Dermis blood vessel endothelial cell (primary cell): ENCODE data around the gene EXD3. TPM values are rescaled to one million over a fixed set of nuclear protein-coding genes. Genes with fewer than 3 reads are reported as not detected.

ENCODE experiments used
- DNase-seq: peaks from one replicate; pipeline ENCODE4 v3.0.0; 2010
- total RNA-seq: library from RNA; depleted of rRNA; stranded (reverse); fragments of >200 nt; gene quantifications from 2 replicates; pipeline ENCODE4 v1.2.3, GENCODE V29; 2014

EXD3 gene
- total RNA-seq, 1 donor from 2014 or later = 43.1 TPM

DNA sequence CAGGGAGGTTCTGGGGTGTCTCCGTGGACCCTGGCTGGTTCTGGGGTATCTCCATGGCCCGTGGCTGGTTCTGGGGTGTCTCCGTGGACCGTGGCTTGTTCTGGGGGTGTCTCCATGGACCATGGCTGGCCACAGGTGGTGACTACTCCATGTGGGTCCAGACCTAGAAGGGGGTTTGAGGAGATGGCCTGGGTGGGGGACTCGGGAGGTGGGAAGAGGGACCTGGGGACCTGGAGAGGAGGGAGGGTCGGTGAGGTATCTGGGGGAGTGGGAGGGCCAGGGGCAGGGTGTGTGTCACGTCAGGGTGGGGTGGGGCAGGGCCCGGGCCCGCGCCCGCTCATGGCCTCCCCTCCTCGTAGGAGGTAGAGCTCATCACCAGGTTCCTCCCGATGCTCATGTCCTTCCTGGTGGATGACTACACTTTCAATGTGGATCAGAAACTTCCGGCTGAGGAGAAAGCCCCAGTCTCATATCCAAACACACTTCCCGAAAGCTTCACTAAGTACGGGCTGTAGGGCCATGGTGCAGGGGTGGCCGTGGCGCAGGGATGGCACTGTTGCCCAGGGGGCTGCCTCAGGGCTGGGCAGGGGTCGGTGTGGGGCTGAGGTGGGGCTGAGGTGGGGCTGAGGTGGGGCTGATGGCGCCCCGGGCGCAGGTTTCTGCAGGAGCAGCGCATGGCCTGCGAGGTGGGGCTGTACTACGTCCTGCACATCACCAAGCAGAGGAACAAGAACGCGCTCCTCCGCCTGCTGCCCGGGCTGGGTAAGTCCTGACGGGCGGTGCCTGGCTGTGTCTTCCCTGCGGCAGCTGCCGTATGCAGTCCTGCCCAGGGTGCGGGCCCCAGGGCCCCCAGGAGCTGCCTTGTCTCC lies 156.1 kb downstream of the EXD3 start:
- DNase-seq = no peak

DNA sequence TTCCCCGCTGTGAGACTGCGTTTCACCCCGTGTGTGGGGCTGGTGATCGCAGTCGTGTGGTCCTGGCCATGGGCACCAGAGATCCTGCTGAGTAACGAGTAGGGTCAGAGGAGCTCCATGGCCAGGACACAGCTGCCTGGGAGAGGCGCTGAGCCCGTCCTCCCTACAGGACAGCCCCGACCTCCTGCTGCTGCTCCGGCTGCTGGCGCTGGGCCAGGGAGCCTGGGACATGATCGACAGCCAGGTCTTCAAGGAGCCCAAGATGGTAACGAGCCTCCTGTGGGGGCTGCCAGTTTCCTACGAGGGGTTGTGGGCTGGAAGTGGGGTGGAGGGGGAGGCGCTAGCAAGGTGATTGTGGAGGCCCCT lies 156.8 kb downstream of the EXD3 start:
- no peak for DNase-seq

DNA sequence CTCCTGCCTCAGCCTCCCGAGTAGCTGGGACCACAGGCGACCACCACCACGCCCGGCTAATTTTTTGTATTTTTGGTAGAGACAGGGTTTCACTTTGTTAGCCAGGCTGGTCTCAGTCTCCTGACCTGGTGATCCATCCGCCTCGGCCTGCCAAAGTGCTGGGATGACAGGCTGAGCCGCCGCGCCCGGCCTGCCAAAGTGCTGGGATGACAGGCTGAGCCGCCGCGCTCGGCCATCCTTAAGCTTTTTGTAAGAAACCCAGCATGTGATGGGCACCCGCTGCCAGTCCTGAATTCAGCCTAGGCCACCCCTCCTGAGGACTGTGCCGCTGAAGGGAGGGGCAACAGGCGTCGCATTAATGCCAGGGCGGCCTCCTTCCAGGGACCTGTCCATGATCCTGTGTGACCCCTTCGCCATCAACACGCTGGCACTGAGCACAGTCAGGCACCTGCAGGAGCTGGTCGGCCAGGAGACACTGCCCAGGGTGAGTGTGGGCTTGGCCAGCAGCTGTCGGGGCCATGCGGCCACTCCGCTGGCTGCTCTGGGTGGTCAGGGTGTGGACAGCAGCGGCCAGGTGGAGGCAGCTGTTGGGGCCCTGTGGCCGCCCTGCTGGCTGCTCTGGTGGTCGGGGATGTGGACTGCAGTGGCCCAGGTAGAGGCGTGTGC lies 157.3 kb downstream of the EXD3 start:
- no peak for DNase-seq

DNA sequence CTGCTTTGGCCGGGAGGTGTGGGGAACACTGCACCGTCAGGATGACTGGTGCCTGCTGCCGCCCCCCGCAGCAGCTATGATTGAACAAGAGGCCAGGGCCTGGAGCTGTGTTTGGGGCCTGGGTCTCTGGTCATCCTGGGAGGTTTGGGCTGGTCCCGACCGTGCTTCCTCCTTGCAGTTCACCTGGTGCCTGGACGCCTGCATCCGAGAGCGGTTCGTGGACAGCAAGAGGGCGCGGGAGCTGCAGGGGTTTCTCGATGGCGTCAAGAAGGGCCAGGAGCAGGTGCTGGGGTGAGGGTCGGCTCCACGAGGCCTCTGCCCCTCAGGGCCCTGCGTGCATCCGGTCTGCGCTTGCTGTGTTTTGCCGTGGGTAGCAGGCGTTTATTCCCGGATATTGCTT lies 158.9 kb downstream of the EXD3 start:
- DNase-seq = no peak

DNA sequence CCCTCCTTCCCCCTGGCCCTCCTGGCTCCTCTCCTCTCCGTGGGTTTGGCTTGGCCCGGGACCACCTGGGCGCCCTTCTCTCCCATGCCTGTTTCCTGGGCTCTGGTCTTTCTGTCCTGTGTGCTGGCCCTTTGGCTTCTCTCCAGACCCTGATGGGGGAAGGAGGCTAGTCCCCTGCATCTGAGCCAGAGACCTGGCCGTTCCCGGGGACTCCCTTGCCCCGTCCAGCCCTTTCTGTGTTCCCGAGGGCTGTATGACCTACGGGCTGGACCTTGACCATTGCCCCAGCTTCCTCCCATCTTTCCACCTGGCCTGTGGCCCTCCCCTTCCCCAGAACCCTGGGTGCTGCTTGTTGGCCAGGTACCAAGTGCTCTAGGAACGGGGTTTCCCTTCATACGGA lies 159.5 kb downstream of the EXD3 start:
- no peak for DNase-seq

DNA sequence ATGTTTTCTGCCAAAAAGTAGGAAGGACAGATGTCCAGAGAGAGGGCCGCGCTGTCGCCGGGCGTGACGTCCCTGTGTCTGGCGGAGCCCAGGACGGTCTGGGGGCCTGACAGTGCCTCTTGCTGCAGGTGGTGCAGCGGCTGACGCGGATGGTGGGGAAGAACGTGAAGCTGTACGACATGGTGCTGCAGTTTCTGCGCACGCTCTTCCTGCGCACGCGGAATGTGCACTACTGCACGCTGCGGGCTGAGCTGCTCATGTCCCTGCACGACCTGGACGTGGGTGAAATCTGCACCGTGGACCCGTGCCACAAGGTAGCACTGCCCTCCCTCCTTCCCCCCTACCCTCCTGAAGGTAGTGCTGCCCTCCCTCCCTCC lies 160.1 kb downstream of the EXD3 start:
- DNase-seq = no peak

DNA sequence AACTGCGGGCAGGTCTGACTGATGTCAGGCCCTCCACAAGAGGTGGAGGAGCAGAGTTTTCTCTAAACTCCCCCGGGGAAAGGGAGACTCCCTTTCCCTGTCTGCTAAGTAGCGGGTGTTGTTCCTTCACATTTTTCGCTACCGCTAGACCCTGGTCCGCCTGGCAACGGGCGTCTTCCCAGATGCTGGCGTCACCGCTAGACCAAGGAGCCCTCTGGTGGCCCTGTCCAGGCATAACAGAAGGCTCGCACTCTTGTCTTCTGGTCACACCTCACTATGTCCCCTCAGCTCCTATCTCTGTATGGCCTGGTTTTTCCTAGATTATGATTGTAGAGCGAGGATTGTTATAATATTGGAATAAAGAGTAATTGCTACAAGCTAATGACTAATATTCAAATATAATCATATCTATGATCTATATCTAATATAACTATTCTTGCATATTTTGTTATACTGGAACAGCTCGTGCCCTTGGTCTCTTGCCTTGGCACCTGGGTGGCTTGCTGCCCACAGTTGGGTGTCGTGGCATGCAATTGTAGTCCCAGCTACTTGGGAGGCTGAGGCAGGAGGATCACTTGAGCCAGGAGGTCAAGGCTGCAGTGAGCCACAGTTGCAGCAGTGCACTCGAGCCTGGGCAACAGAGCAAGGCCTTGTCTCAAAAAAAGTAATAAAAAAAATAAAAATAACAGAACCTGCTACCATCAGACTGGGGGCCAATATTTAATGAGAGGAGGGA lies 160.6 kb downstream of the EXD3 start:
- DNase-seq = peak; percentile 53

Other genes with a start within 250 kb of the EXD3 start
- gene ANAPC2, start 234.6 kb downstream of the EXD3 start, total RNA-seq = 23.1 and 33.6 TPM in 2 replicates
- 112 and 128 TPM in 2 replicates for gene SSNA1, start 234.5 kb downstream of the EXD3 start, total RNA-seq
- 4.6 and 6.6 TPM in 2 replicates for gene TPRN, start 222.4 kb downstream of the EXD3 start, total RNA-seq
- 31.1 TPM in 2 replicates for gene TMEM203, start 217.5 kb downstream of the EXD3 start, total RNA-seq
- gene NDOR1, start 217.5 kb downstream of the EXD3 start, total RNA-seq = 3.4 and 5.8 TPM in 2 replicates
- gene RNF208, start 200.9 kb downstream of the EXD3 start, total RNA-seq = 0.14 TPM in 1 of 2 replicates, not detected in the other
- 0.17 and 0.37 TPM in 2 replicates for gene CYSRT1, start 198.0 kb downstream of the EXD3 start, total RNA-seq
- gene RNF224, start 195.7 kb downstream of the EXD3 start, total RNA-seq = not detected in 2 replicates
- not detected in 2 replicates for gene SLC34A3, start 192.3 kb downstream of the EXD3 start, total RNA-seq
- gene TUBB4B, start 181.9 kb downstream of the EXD3 start, total RNA-seq = 128 and 305 TPM in 2 replicates
- gene STPG3, start 171.9 kb downstream of the EXD3 start, total RNA-seq = 0.34 TPM in 1 of 2 replicates, not detected in the other
- gene NELFB, start 167.8 kb downstream of the EXD3 start, total RNA-seq = 55.3 and 83.7 TPM in 2 replicates
- gene TOR4A, start 145.4 kb downstream of the EXD3 start, total RNA-seq = 29.8 and 46.0 TPM in 2 replicates
- gene NRARP, start 120.9 kb downstream of the EXD3 start, total RNA-seq = 64.3 and 82.2 TPM in 2 replicates
- 1.5 and 2.6 TPM in 2 replicates for gene NOXA1, start 231 bp upstream of the EXD3 start, total RNA-seq
- 0.23 and 0.34 TPM in 2 replicates for gene ENTPD8, start 18.2 kb upstream of the EXD3 start, total RNA-seq
- 32.7 and 32.8 TPM in 2 replicates for gene NSMF, start 36.2 kb upstream of the EXD3 start, total RNA-seq
- 0.42 and 1.7 TPM in 2 replicates for gene PNPLA7, start 127.2 kb upstream of the EXD3 start, total RNA-seq
- gene MRPL41, start 128.7 kb upstream of the EXD3 start, total RNA-seq = 32.5 and 58.2 TPM in 2 replicates
- 30.8 and 31.1 TPM in 2 replicates for gene DPH7, start 155.8 kb upstream of the EXD3 start, total RNA-seq
- gene ZMYND19, start 167.3 kb upstream of the EXD3 start, total RNA-seq = 16.8 and 18.4 TPM in 2 replicates
- 34.2 and 43.1 TPM in 2 replicates for gene ARRDC1, start 182.5 kb upstream of the EXD3 start, total RNA-seq
- gene EHMT1, start 195.8 kb upstream of the EXD3 start, total RNA-seq = 65.3 and 89.3 TPM in 2 replicates